Natural killer cell (primary cell): ENCODE data around the gene OOSP4A. TPM values are rescaled to one million over a fixed set of nuclear protein-coding genes. Genes with fewer than 3 reads are reported as not detected.

ENCODE experiments used
- ATAC-seq, 3 donors: fragments of 150-1000 bp in 2 of 3; fragments of 200-7000 bp in 1 of 3; cut with Tn5 transposase; 1 replicate in 1 of 3; 2 replicates in 2 of 3; pipeline ENCODE4 v1.10.0; 2021; ENCODE audit warnings: mild to moderate bottlenecking in 2 of 3, moderate library complexity in 2 of 3
- DNase-seq, 2 donors: peaks; one replicate each; pipeline versions ENCODE4 v3.0.0 to v3.0.0-alpha.2; 2013 to 2021; ENCODE audit warnings: mixed read lengths in 1 of 2
- H3K27ac ChIP-seq: one replicate; pipeline ENCODE4 v1.5.1; 2013; ENCODE audit warnings: mild to moderate bottlenecking, low read length
- H3K27me3 ChIP-seq: one replicate; pipeline ENCODE4 v1.6.1; 2013; ENCODE audit warnings: low read length; ENCODE audit not compliant: control insufficient read depth, insufficient read depth
- H3K36me3 ChIP-seq: one replicate; pipeline ENCODE4 v1.6.1; 2013; ENCODE audit warnings: low read length; ENCODE audit not compliant: control insufficient read depth, insufficient read depth
- H3K4me1 ChIP-seq: one replicate; pipeline ENCODE4 v1.6.1; 2013; ENCODE audit warnings: low read length; ENCODE audit not compliant: control insufficient read depth, insufficient read depth
- H3K4me3 ChIP-seq: one replicate; pipeline ENCODE4 v1.5.1; 2013; ENCODE audit warnings: low read length
- H3K9me3 ChIP-seq: one replicate; pipeline ENCODE4 v1.6.1; 2013; ENCODE audit warnings: low read length; ENCODE audit not compliant: control insufficient read depth, insufficient read depth
- H3K27ac Mint-ChIP-seq, 2 donors: one replicate each; pipeline ENCODE4 v1.8.0; 2022; ENCODE audit warnings: mild to moderate bottlenecking in 2 of 2, mixed read lengths in 2 of 2, moderate library complexity in 1 of 2
- H3K27me3 Mint-ChIP-seq, 2 donors: one replicate each; pipeline ENCODE4 v1.8.0; 2022; ENCODE audit warnings: low read depth in 2 of 2, mixed read lengths in 2 of 2
- H3K36me3 Mint-ChIP-seq: one replicate; pipeline ENCODE4 v1.8.0; 2022; ENCODE audit warnings: mixed read lengths
- H3K4me1 Mint-ChIP-seq, 2 donors: one replicate each; pipeline ENCODE4 v1.8.0; 2022; ENCODE audit warnings: mixed read lengths in 2 of 2
- H3K4me3 Mint-ChIP-seq: one replicate; pipeline ENCODE4 v1.8.0; 2022; ENCODE audit warnings: mild to moderate bottlenecking, moderate library complexity, mixed read lengths
- H3K9me3 Mint-ChIP-seq, 2 donors: one replicate each; pipeline ENCODE4 v1.8.0; 2022; ENCODE audit warnings: mixed read lengths in 2 of 2
- WGBS: methylation state at CpG from one replicate; pipeline ENCODE4 v1.1.7; 2013; ENCODE audit warnings: missing lambda C conversion rate; ENCODE audit not compliant: insufficient coverage; 5-methylcytosine and 5-hydroxymethylcytosine counted together
- intact Hi-C: fragments of 100-400 bp; cut with micrococcal nuclease; formaldehyde crosslinking; loops from one replicate; pipeline ENCODE4 v1.14.2; 2022
- total RNA-seq, 4 donors: library from RNA; stranded (reverse); fragments of 120-200 nt in 1 of 4; gene quantifications; one replicate each; pipeline versions ENCODE4 v1.2.3 to v1.2.4, GENCODE V29; 2013 to 2022
- TF ChIP-seq, protein P1 (sequence below): fragments of 200-600 bp; IDR thresholded peaks from one replicate; pipeline ENCODE4 v1.8.0; 2022; ENCODE audit warnings: antibody characterized with exemption

OOSP4A gene
- total RNA-seq, 3 donors from 2014 or later (not counting 1 experiment from before 2014, with no cell fraction given): not detected

- no peaks in the 10 kb centered on the region for H3K36me3 ChIP-seq
- Mint-ChIP-seq H3K4me3 (no peak overlapping the region), H3K4me1 (no peaks in the 10 kb centered on the region), H3K27ac (no peak overlapping the region), H3K9me3 (peaks cover 0 to 6% of the 10 kb centered on the region in 2 donors), H3K36me3 (no peaks in the 10 kb centered on the region), H3K27me3 (peaks cover 6 to 18% of the 10 kb centered on the region in 2 donors)
- DNase-seq: no peak
- no peak overlapping the region for H3K4me3 ChIP-seq
- TF ChIP-seq, protein P1, sequence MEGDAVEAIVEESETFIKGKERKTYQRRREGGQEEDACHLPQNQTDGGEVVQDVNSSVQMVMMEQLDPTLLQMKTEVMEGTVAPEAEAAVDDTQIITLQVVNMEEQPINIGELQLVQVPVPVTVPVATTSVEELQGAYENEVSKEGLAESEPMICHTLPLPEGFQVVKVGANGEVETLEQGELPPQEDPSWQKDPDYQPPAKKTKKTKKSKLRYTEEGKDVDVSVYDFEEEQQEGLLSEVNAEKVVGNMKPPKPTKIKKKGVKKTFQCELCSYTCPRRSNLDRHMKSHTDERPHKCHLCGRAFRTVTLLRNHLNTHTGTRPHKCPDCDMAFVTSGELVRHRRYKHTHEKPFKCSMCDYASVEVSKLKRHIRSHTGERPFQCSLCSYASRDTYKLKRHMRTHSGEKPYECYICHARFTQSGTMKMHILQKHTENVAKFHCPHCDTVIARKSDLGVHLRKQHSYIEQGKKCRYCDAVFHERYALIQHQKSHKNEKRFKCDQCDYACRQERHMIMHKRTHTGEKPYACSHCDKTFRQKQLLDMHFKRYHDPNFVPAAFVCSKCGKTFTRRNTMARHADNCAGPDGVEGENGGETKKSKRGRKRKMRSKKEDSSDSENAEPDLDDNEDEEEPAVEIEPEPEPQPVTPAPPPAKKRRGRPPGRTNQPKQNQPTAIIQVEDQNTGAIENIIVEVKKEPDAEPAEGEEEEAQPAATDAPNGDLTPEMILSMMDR: no peak
- no peak overlapping the region for H3K27ac ChIP-seq
- intact Hi-C loops: no loop called here
- H3K4me1 ChIP-seq: no peaks in the 10 kb centered on the region
- no peaks in the 10 kb centered on the region for H3K27me3 ChIP-seq
- ATAC-seq: peak in 1 of 3 donors; percentile 67
- whole genome bisulfite sequencing: 88% methylated on average over 3 of the region's 4 CpGs
- no peaks in the 10 kb centered on the region for H3K9me3 ChIP-seq
Observed at GRCh38 chr11:59953463-59954218, 10.2 kb upstream of the OOSP4A start.

DNA sequence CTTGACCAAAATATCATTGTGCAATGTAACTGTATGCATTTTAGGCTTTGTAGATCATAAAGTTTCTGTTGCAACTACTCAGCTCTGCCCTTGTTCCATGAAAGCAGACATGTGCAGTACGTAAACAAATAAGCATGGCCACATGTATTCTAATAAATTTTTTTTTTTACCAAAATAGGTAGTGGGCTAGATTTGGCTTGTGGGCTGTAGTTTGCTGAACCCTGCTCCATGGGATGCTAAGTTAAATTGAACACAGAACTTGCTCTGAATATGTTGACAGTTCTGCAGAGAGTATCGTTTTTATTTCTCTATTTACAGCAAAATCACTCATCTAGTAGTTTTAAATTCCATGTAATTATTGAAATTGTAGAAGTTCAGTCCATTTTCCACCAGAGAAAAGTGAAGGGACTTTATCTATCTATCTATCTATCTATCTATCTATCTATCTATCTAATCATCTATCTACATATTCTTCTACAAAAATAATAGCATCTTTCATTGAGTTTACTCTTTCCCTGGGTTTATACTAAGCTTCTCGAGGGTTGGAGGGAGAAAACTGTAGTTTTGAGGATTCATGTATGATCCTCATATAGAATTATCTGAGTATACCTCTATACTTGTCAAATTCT lies 9.5 kb upstream of the OOSP4A start:
- Histone ChIP-seq H3K27ac (no peak overlapping the region), H3K4me1 (no peaks in the 10 kb centered on the region), H3K27me3 (no peaks in the 10 kb centered on the region), H3K36me3 (no peaks in the 10 kb centered on the region), H3K4me3 (no peak overlapping the region), H3K9me3 (no peaks in the 10 kb centered on the region)
- Mint-ChIP-seq H3K27me3 (peaks cover 6 to 14% of the 10 kb centered on the region in 2 donors), H3K27ac (no peak overlapping the region), H3K4me1 (no peaks in the 10 kb centered on the region), H3K36me3 (no peaks in the 10 kb centered on the region), H3K4me3 (no peak overlapping the region), H3K9me3 (peaks cover 0 to 6% of the 10 kb centered on the region in 2 donors)
- intact Hi-C loops: no loop called here
- ATAC-seq (no peak), DNase-seq (no peak)
- 100% methylated on average over 1 of the region's 3 CpGs for WGBS
- TF ChIP-seq, protein P1: no peak

DNA sequence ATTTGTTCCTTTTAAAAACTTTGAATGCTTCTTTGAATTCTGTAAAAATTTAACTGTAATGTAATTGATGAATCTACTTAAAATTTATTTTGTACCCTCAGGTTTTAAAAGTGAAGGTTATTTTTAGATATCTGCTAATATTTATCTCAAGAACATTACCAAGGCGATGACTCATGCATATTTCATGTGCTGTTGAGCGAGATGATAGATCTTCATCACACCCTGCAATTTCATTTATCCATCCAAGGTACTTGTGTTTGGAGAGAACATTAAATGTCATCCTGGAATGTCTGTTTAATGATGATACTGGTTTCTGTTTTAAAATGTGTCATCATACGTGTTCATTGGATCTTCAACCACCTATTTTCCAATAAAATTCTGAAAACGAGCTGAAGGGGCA lies 6.7 kb upstream of the OOSP4A start:
- Histone ChIP-seq H3K9me3 (no peaks in the 10 kb centered on the region), H3K27me3 (no peaks in the 10 kb centered on the region), H3K36me3 (no peaks in the 10 kb centered on the region), H3K4me3 (no peak overlapping the region), H3K4me1 (no peaks in the 10 kb centered on the region), H3K27ac (no peak overlapping the region)
- Mint-ChIP-seq H3K36me3 (no peaks in the 10 kb centered on the region), H3K27me3 (peaks cover 6% of the 10 kb centered on the region in 2 donors), H3K4me1 (no peaks in the 10 kb centered on the region), H3K9me3 (peaks cover 0 to 4% of the 10 kb centered on the region in 2 donors), H3K4me3 (no peak overlapping the region), H3K27ac (no peak overlapping the region)
- intact Hi-C loops: no loop called here
- WGBS: 50% methylated on average over 1 of the region's 4 CpGs
- TF ChIP-seq, protein P1: no peak
- no peak for ATAC-seq
- no peak for DNase-seq
